Spleen (tissue), 11 donors: ENCODE results near the gene RB1. TPM values are rescaled to one million over a fixed set of nuclear protein-coding genes. Genes with fewer than 3 reads are reported as not detected.
A peak's percentile ranks its signal among the peaks of the same experiment; 100 is the strongest.

Experiments
- DNase-seq: peaks from one replicate; pipeline ENCODE4 v3.0.0-alpha.2; 2020
- H3K27ac ChIP-seq, 8 donors: fragments of 200-600 bp; sonication (generic) in 7 of 8; 1 replicate in 4 of 8; 2 replicates in 4 of 8; pipeline versions ENCODE4 v1.5.0 to v1.8.0; 2016 to 2021; ENCODE audit warnings: inconsistent platforms in 4 of 8, mild to moderate bottlenecking in 4 of 8, moderate library complexity in 1 of 8
- H3K27me3 ChIP-seq, 7 donors: fragments of 200-600 bp; sonication (generic) in 6 of 7; replicated peaks in 1 of 7; 1 replicate in 4 of 7; 2 replicates in 3 of 7; pipeline versions ENCODE4 v1.5.0 to v1.8.0; 2016 to 2021; ENCODE audit warnings: inconsistent platforms in 3 of 7, mild to moderate bottlenecking in 1 of 7
- H3K36me3 ChIP-seq, 6 donors: fragments of 200-600 bp; sonication (generic) in 5 of 6; 1 replicate in 4 of 6; 2 replicates in 2 of 6; pipeline versions ENCODE4 v1.5.0 to v1.8.0; 2016 to 2021; ENCODE audit warnings: inconsistent platforms in 2 of 6
- H3K4me1 ChIP-seq, 6 donors: fragments of 200-600 bp; sonication (generic) in 5 of 6; 1 replicate in 3 of 6; 2 replicates in 3 of 6; pipeline versions ENCODE4 v1.5.0 to v1.8.0; 2016 to 2021; ENCODE audit warnings: inconsistent platforms in 3 of 6
- H3K4me3 ChIP-seq, 8 donors: fragments of 200-600 bp; sonication (generic) in 7 of 8; 1 replicate in 4 of 8; 2 replicates in 4 of 8; pipeline versions ENCODE4 v1.5.0 to v1.8.0; 2016 to 2021; ENCODE audit warnings: inconsistent platforms in 4 of 8, mild to moderate bottlenecking in 4 of 8, moderate library complexity in 2 of 8
- H3K9me3 ChIP-seq, 8 donors: fragments of 200-600 bp; sonication (generic) in 7 of 8; 1 replicate in 4 of 8; 2 replicates in 4 of 8; pipeline versions ENCODE4 v1.5.0 to v1.8.0; 2016 to 2021; ENCODE audit warnings: inconsistent platforms in 4 of 8
- POLR2A ChIP-seq, 3 donors: fragments of 450-650 bp; IDR thresholded peaks; one replicate each; pipeline ENCODE4 v1.5.1; 2017; ENCODE audit warnings: antibody characterized with exemption in 3 of 3, mild to moderate bottlenecking in 1 of 3
- POLR2AphosphoS5 ChIP-seq, 3 donors: sonication (generic); formaldehyde crosslinking; IDR thresholded peaks; one replicate each; pipeline ENCODE4 v1.5.1; 2017; ENCODE audit warnings: antibody characterized with exemption in 3 of 3
- WGBS, 5 donors: extraction: QIAGEN DNeasy Blood & Tissue Kit in 3 of 5; methylation state at CpG; one replicate each; pipeline versions ENCODE4 v1.1.5 to v1.1.7; 2013 to 2018; 5-methylcytosine and 5-hydroxymethylcytosine counted together
- intact Hi-C: fragments of 100-400 bp; cut with DNase I; formaldehyde crosslinking; loops from one replicate; pipeline ENCODE4 v1.15.0; 2023; ENCODE audit warnings: low total_unique reads
- polyA plus RNA-seq, 3 donors: library from polyadenylated mRNA; stranded (reverse); fragments of 200-250 nt; gene quantifications; one replicate each; pipeline ENCODE4 v1.2.1, GENCODE V29; 2013
- total RNA-seq, 7 donors: library from RNA; depleted of rRNA in 3 of 7; stranded (reverse); fragments of >200 nt in 3 of 7; fragmentation: NEBNext Ultra II Directional in 4 of 7; extraction: Animal tissue kit (Norgen Biotek cat#: 25700) in 4 of 7; gene quantifications; one replicate each; pipeline versions ENCODE4 v1.1.0 to v1.2.1, GENCODE V29; 2016 to 2021
- TF ChIP-seq, protein P1 (sequence below), 11 experiments: fragments of 200-600 bp in 7 of 11; fragments of 450-650 bp in 4 of 11; sonication (generic) in 4 of 11; IDR thresholded peaks in 8 of 11; conservative IDR thresholded peaks in 3 of 11; 1 replicate in 7 of 11; 2 replicates in 4 of 11; pipeline versions ENCODE4 v1.4.0 to v1.8.0; 2016 to 2021; ENCODE audit warnings: antibody characterized with exemption in 11 of 11, inconsistent platforms in 4 of 11, mild to moderate bottlenecking in 1 of 11
- donor health status: healthy with polysubstance abuse.
- donor health status: DM: no; HTN: no; CAD: no; lungs with moderate emphysema.
- donor health status: DM: no; HTN: no; CAD: no.
- donor health status: Bipolar disorder and iron deficiency.
- donor health status: healthy.
- donor health status: DM: no; HTN: no; CAD: no.
- donor health status: DM: yes; HTN: yes; CAD: no.

The RB1 gene
- total and polyA plus RNA-seq, 10 donors = 21.3 to 88.0 (median 60.2) TPM

DNA sequence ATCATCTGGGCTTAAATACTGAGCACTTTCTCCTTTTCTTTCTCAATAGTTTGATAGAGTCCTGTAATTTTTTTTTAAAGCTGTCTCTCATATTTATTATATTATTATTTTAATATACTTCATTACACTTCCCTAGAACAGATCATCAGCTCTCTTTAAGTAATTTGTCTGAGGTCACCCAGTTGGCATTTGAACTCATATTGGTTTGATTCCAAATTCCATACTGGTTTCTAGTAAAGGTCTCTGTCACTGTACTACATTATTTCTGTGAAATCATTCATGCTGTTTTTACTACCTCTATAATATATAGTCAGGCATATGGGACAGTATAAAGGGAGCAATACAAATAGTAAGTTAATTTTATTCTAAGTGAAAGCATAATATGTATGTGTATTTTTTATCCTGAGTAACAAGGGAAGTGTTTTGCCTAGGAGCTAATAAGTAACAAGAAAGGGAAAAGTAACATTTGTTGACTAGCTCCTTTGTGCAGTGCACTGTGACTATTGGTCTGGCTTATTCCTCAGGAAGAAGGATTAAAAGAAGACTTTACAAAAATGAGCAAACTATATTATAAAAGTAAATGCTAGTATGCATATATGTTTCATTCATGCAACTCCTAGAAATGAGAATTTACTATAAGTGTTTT lies 95.0 kb downstream of the RB1 start:
- Histone ChIP-seq H3K4me3 (no peak overlapping the region), H3K27ac (peak overlapping the region in 6 of 8 donors; percentile 23 to 83 (median 56)), H3K27me3 (no peaks in the 10 kb centered on the region), H3K9me3 (peaks cover 0 to 8% (median 0%) of the 10 kb centered on the region in 8 donors), H3K36me3 (peaks cover 0 to 28% (median 11%) of the 10 kb centered on the region in 6 donors), H3K4me1 (peaks cover 26 to 66% (median 50%) of the 10 kb centered on the region in 6 donors)
- intact Hi-C loops = no loop called here
- TF ChIP-seq POLR2A (IDR thresholded peaks at IDR 0.05) (no peak), POLR2AphosphoS5 (IDR thresholded peaks at IDR 0.05) (no peak)
- TF ChIP-seq, protein P1, sequence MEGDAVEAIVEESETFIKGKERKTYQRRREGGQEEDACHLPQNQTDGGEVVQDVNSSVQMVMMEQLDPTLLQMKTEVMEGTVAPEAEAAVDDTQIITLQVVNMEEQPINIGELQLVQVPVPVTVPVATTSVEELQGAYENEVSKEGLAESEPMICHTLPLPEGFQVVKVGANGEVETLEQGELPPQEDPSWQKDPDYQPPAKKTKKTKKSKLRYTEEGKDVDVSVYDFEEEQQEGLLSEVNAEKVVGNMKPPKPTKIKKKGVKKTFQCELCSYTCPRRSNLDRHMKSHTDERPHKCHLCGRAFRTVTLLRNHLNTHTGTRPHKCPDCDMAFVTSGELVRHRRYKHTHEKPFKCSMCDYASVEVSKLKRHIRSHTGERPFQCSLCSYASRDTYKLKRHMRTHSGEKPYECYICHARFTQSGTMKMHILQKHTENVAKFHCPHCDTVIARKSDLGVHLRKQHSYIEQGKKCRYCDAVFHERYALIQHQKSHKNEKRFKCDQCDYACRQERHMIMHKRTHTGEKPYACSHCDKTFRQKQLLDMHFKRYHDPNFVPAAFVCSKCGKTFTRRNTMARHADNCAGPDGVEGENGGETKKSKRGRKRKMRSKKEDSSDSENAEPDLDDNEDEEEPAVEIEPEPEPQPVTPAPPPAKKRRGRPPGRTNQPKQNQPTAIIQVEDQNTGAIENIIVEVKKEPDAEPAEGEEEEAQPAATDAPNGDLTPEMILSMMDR (IDR thresholded peaks at IDR 0.05 in 8 of 11, conservative IDR thresholded peaks at IDR 0.05 in 3 of 11) = no peak
- DNase-seq = no peak

DNA sequence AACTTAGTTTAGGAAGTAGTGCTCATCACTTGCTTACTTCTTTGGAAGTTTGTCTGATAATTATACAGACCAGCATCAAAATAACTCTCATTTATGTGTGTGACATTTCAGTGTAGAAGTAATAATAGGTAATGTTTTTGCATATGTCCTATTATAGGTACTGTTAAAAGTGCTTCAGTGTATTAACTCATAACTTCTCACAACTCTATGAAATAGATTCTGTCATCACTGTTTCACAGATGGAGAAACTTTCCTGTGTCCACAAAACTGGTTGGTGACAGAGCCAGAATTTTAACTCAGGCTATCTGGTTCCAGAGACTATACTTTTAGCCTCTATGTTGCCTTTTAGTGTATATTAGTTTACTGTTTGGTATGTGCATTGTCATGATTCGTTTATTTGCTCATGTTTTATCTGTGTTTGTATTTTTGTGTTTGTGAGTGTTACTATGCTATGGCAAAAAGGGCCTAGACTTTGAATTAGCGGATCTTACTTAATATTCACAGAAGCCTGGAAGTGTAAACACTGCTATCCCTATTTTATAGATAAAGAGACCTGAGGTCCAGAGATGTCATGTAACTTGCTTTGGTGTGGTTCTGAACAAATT lies 96.6 kb downstream of the RB1 start:
- H3K27me3 ChIP-seq = no peaks in the 10 kb centered on the region
- intact Hi-C loops = loop anchor here (10.0 kb wide), 1 partner anchor 185 kb away; no protein-coding TSS in a partner anchor
- TF ChIP-seq POLR2AphosphoS5 (IDR thresholded peaks at IDR 0.05) = no peak
- TF ChIP-seq POLR2A (IDR thresholded peaks at IDR 0.05) = no peak
- peaks cover 0 to 8% (median 0%) of the 10 kb centered on the region in 8 donors for H3K9me3 ChIP-seq
- H3K36me3 ChIP-seq = peaks cover 0 to 14% (median 0%) of the 10 kb centered on the region in 6 donors
- peaks cover 30 to 83% (median 57%) of the 10 kb centered on the region in 6 donors for H3K4me1 ChIP-seq
- peak overlapping the region; percentile 32 to 83 (median 76) for H3K27ac ChIP-seq
- DNase-seq = no peak
- 82 to 87% (median 86%) methylated on average over 2 of the region's 2 CpGs for WGBS, 5 donors
- no peak overlapping the region for H3K4me3 ChIP-seq

DNA sequence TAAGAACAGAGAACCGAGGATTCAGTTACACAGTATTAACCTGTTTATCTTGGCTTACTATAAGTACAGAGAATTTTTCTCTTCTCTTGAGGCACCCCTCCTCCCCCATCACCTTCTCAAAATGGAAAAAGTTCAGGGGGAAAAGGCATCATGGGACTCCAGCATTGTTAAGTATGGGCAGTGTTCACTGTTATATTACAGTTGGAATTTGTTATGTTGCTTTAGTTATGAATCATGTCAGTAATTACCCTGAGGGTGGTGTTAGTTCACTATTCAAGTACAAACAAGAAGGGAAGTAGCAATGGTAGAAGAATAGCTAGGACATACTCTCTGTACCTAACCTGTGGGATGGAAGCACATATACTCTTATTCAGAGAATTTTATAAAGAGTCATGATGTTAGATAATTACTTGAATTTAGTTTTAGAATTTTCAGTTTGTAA lies 97.3 kb downstream of the RB1 start:
- Histone ChIP-seq H3K27me3 (no peaks in the 10 kb centered on the region), H3K4me1 (peaks cover 36 to 89% (median 61%) of the 10 kb centered on the region in 6 donors), H3K27ac (peak overlapping the region; percentile 32 to 83 (median 76)), H3K36me3 (peaks cover 0 to 7% (median 0%) of the 10 kb centered on the region in 6 donors), H3K9me3 (peaks cover 0 to 3% (median 0%) of the 10 kb centered on the region in 8 donors), H3K4me3 (no peak overlapping the region)
- DNase-seq = no peak
- 47 to 84% (median 49%) methylated on average over 1 of the region's 1 CpG for WGBS, 5 donors
- intact Hi-C loops = loop anchor here (10.0 kb wide), 1 partner anchor 184 kb away; no protein-coding TSS in a partner anchor
- TF ChIP-seq POLR2A (IDR thresholded peaks at IDR 0.05) = no peak
- TF ChIP-seq POLR2AphosphoS5 (IDR thresholded peaks at IDR 0.05) = no peak
- TF ChIP-seq, protein P1 (IDR thresholded peaks at IDR 0.05 in 8 of 11, conservative IDR thresholded peaks at IDR 0.05 in 3 of 11) = peak in 1 of 11 experiments; percentile 13

DNA sequence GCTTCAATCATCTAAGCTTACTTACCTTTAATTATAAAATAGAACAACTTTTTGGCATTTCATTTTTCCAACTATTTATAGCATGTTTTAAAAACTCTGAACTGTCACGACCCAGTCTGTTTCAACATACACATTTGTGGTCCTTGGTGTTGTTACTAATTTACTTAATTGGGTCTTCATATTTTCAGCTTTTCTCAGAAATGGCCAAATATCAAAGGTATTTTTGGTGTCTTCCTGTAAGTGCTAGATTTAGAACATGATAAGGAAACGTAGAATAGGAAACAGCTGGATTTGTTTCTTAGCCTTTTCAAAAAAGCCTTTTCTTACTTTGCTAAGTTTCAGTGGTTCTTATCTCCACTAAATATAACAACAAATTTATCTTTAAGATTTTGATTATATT lies 97.9 kb downstream of the RB1 start:
- peaks cover 0 to 7% (median 0%) of the 10 kb centered on the region in 6 donors for H3K36me3 ChIP-seq
- no peaks in the 10 kb centered on the region for H3K9me3 ChIP-seq
- no peak for TF ChIP-seq POLR2AphosphoS5 (IDR thresholded peaks at IDR 0.05)
- TF ChIP-seq POLR2A (IDR thresholded peaks at IDR 0.05) = no peak
- TF ChIP-seq, protein P1 (IDR thresholded peaks at IDR 0.05 in 8 of 11, conservative IDR thresholded peaks at IDR 0.05 in 3 of 11) = no peak
- no peaks in the 10 kb centered on the region for H3K27me3 ChIP-seq
- intact Hi-C loops = loop anchor here (10.0 kb wide), 1 partner anchor 183 kb away; no protein-coding TSS in a partner anchor
- 3 to 14% (median 7%) methylated on average over 2 of the region's 2 CpGs for WGBS, 5 donors
- peak overlapping the region; percentile 4 to 83 (median 76) for H3K27ac ChIP-seq
- DNase-seq = no peak
- H3K4me3 ChIP-seq = no peak overlapping the region
- peaks cover 37 to 95% (median 61%) of the 10 kb centered on the region in 6 donors for H3K4me1 ChIP-seq
